Effector memory CD4-positive, alpha-beta T cell (primary cell): Measurements from ENCODE around the gene HIVEP3.

Experiments
- DNase-seq, 3 donors: peaks; one replicate each; pipeline ENCODE4 v3.0.0-alpha.2; 2020
- H3K27ac ChIP-seq: 2 replicates; pipeline ENCODE4 v1.7.0; 2013; ENCODE audit warnings: mild to moderate bottlenecking, low read length, moderate library complexity; ENCODE audit not compliant: insufficient read depth, poor library complexity, severe bottlenecking
- H3K27me3 ChIP-seq: replicated peaks from 2 replicates; pipeline ENCODE4 v1.7.0; 2013; ENCODE audit warnings: mild to moderate bottlenecking, low read length; ENCODE audit not compliant: insufficient read depth, control insufficient read depth, poor library complexity, severe bottlenecking
- H3K36me3 ChIP-seq: 2 replicates; pipeline ENCODE4 v1.7.0; 2013; ENCODE audit warnings: mild to moderate bottlenecking, low read length, moderate library complexity; ENCODE audit not compliant: control insufficient read depth, insufficient read depth
- H3K4me1 ChIP-seq: 2 replicates; pipeline ENCODE4 v1.7.0; 2013; ENCODE audit warnings: low read length, mild to moderate bottlenecking; ENCODE audit not compliant: control insufficient read depth, insufficient read depth, poor library complexity, severe bottlenecking
- H3K4me3 ChIP-seq: 2 replicates; pipeline ENCODE4 v1.7.0; 2013; ENCODE audit warnings: low read length, low read depth, mild to moderate bottlenecking; ENCODE audit not compliant: insufficient read depth, poor library complexity, severe bottlenecking
- H3K9me3 ChIP-seq: 2 replicates; pipeline ENCODE4 v1.7.0; 2013; ENCODE audit warnings: mild to moderate bottlenecking, low read length, moderate library complexity; ENCODE audit not compliant: control insufficient read depth

Gene HIVEP3

GRCh38 chr1:41587791-41588190 lies 330.9 kb downstream of the HIVEP3 start:
- no peaks in the 10 kb centered on the region for H3K27me3 ChIP-seq
- no peak for DNase-seq
- no peak overlapping the region for H3K4me3 ChIP-seq

GRCh38 chr1:41586230-41586629 lies 332.5 kb downstream of the HIVEP3 start:
- Histone ChIP-seq H3K36me3 (no peaks in the 10 kb centered on the region), H3K4me1 (no peaks in the 10 kb centered on the region), H3K27me3 (no peaks in the 10 kb centered on the region), H3K4me3 (no peak overlapping the region), H3K27ac (no peak overlapping the region), H3K9me3 (no peaks in the 10 kb centered on the region)
- DNase-seq, result no peak

More at GRCh38 chr1:41587791-41588190, 330.9 kb downstream of the HIVEP3 start:
- Histone ChIP-seq H3K36me3 (no peaks in the 10 kb centered on the region), H3K27ac (no peak overlapping the region), H3K9me3 (no peaks in the 10 kb centered on the region), H3K4me1 (no peaks in the 10 kb centered on the region)

GRCh38 chr1:41583658-41584547 lies 334.8 kb downstream of the HIVEP3 start:
- H3K36me3 ChIP-seq, result no peaks in the 10 kb centered on the region

GRCh38 chr1:41582851-41583657 lies 335.7 kb downstream of the HIVEP3 start:
- Histone ChIP-seq H3K36me3 (no peaks in the 10 kb centered on the region), H3K9me3 (no peaks in the 10 kb centered on the region), H3K27ac (no peak overlapping the region), H3K4me1 (no peaks in the 10 kb centered on the region), H3K4me3 (no peak overlapping the region), H3K27me3 (no peaks in the 10 kb centered on the region)
- DNase-seq, result no peak

More at GRCh38 chr1:41583658-41584547, 334.8 kb downstream of the HIVEP3 start:
- Histone ChIP-seq H3K27ac (no peak overlapping the region), H3K4me3 (no peak overlapping the region), H3K9me3 (no peaks in the 10 kb centered on the region), H3K4me1 (no peaks in the 10 kb centered on the region), H3K27me3 (no peaks in the 10 kb centered on the region)
- DNase-seq, result no peak

- no peaks in the 10 kb centered on the region for H3K4me1 ChIP-seq
- no peaks in the 10 kb centered on the region for H3K9me3 ChIP-seq
- H3K27ac ChIP-seq, result no peak overlapping the region
- no peaks in the 10 kb centered on the region for H3K36me3 ChIP-seq
- no peaks in the 10 kb centered on the region for H3K27me3 ChIP-seq
- no peak overlapping the region for H3K4me3 ChIP-seq
- DNase-seq, result no peak
Observed at GRCh38 chr1:41582351-41582750, 336.4 kb downstream of the HIVEP3 start.

- no peak for DNase-seq
- no peaks in the 10 kb centered on the region for H3K9me3 ChIP-seq
- H3K4me1 ChIP-seq, result no peaks in the 10 kb centered on the region
- H3K27me3 ChIP-seq, result no peaks in the 10 kb centered on the region
- no peak overlapping the region for H3K27ac ChIP-seq
- no peaks in the 10 kb centered on the region for H3K36me3 ChIP-seq
- no peak overlapping the region for H3K4me3 ChIP-seq
Observed at GRCh38 chr1:41582004-41582325, 336.8 kb downstream of the HIVEP3 start.

- no peaks in the 10 kb centered on the region for H3K9me3 ChIP-seq
- no peaks in the 10 kb centered on the region for H3K4me1 ChIP-seq
- H3K27ac ChIP-seq, result no peak overlapping the region
- no peaks in the 10 kb centered on the region for H3K27me3 ChIP-seq
- no peaks in the 10 kb centered on the region for H3K36me3 ChIP-seq
- H3K4me3 ChIP-seq, result no peak overlapping the region
- DNase-seq, result no peak
Observed at GRCh38 chr1:41581216-41582003, 337.3 kb downstream of the HIVEP3 start.

GRCh38 chr1:41580520-41581172 lies 338.1 kb downstream of the HIVEP3 start:
- Histone ChIP-seq H3K36me3 (no peaks in the 10 kb centered on the region), H3K4me1 (no peaks in the 10 kb centered on the region), H3K27ac (no peak overlapping the region), H3K4me3 (no peak overlapping the region), H3K9me3 (no peaks in the 10 kb centered on the region), H3K27me3 (no peaks in the 10 kb centered on the region)
- DNase-seq, result no peak

- no peak for DNase-seq
- Histone ChIP-seq H3K4me3 (no peak overlapping the region), H3K27me3 (no peaks in the 10 kb centered on the region), H3K27ac (no peak overlapping the region), H3K9me3 (no peaks in the 10 kb centered on the region), H3K36me3 (no peaks in the 10 kb centered on the region), H3K4me1 (no peaks in the 10 kb centered on the region)
Observed at GRCh38 chr1:41580021-41580420, 338.7 kb downstream of the HIVEP3 start.
